ENCODE results near the gene PPP2R3B.

DNA sequence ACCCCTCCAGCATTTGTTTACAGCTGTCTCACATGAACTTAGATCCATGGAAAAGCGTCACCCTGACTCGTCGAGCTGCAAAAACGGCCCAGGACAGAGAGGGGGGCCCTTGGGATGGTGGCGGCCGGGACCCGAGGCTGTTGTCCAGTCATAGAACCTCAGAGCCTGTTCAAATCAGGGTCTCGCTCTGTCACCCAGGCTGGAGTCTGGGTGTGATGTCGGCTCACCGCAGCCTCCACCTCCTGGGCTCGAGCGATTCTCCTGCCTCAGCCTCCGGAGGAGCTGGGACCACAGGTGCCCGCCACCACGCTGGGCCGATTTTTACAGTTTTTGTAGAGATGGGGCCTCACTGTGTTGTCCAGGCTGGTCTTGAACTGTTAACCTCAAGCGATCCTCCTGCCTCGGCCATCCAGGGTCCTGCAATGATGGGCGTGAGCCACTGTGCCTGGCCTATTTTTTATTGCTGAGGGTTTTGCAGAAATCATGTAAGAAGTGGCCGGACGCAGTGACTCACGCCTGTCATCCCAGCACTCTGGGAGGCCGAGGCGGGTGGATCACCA is 42.6 kb upstream of the PPP2R3B start:
- TF ChIP-seq POLR2A (IDR thresholded peaks at IDR 0.05): no peak
- TF ChIP-seq, protein P1, sequence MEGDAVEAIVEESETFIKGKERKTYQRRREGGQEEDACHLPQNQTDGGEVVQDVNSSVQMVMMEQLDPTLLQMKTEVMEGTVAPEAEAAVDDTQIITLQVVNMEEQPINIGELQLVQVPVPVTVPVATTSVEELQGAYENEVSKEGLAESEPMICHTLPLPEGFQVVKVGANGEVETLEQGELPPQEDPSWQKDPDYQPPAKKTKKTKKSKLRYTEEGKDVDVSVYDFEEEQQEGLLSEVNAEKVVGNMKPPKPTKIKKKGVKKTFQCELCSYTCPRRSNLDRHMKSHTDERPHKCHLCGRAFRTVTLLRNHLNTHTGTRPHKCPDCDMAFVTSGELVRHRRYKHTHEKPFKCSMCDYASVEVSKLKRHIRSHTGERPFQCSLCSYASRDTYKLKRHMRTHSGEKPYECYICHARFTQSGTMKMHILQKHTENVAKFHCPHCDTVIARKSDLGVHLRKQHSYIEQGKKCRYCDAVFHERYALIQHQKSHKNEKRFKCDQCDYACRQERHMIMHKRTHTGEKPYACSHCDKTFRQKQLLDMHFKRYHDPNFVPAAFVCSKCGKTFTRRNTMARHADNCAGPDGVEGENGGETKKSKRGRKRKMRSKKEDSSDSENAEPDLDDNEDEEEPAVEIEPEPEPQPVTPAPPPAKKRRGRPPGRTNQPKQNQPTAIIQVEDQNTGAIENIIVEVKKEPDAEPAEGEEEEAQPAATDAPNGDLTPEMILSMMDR (IDR thresholded peaks at IDR 0.05): no peak

Data from Peyer's patch (tissue), 4 donors.